Measurements from ENCODE around the gene EBF3. TPM values are rescaled to one million over a fixed set of nuclear protein-coding genes. Genes with fewer than 3 reads are reported as not detected.

Gene EBF3
- total and polyA plus RNA-seq, 11 donors = 3.6 to 8.8 (median 5.4) TPM

DNA sequence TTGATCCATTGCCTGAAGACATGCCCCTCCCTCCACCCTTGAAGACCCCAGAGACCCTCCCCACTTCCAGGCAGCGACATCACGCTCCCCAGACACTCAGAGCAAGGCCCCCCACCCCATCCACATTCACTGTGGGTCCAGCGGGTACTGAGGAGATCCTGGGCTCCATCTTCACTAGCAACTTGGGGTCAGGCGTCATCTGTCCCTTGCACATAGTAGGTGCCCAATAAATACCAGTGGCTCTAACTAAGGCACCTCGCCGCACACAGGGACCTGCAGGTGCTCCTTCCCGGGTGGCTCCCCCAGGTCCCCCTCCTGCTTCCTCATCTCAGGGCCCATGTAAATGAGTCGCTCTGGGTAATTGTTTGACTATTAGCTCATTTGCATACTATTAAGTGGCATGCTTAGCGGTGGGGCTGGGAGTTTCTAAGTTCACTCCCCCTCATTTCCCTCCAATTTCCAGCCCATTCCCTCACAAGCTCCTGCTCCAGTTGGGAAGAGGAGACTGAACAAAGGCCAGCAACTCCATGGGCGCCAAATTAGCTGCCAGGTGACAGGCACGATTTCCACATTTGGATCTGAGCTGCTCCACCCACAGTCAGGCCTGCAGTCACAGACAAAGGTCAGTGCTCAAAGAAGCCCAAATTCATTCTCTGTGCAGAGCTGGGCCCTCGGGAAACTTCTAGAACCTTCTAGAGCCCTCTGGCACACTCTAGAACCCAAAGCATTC is 29.7 kb downstream of the EBF3 start:
- TF ChIP-seq, protein P1, sequence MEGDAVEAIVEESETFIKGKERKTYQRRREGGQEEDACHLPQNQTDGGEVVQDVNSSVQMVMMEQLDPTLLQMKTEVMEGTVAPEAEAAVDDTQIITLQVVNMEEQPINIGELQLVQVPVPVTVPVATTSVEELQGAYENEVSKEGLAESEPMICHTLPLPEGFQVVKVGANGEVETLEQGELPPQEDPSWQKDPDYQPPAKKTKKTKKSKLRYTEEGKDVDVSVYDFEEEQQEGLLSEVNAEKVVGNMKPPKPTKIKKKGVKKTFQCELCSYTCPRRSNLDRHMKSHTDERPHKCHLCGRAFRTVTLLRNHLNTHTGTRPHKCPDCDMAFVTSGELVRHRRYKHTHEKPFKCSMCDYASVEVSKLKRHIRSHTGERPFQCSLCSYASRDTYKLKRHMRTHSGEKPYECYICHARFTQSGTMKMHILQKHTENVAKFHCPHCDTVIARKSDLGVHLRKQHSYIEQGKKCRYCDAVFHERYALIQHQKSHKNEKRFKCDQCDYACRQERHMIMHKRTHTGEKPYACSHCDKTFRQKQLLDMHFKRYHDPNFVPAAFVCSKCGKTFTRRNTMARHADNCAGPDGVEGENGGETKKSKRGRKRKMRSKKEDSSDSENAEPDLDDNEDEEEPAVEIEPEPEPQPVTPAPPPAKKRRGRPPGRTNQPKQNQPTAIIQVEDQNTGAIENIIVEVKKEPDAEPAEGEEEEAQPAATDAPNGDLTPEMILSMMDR (IDR thresholded peaks at IDR 0.05) = no peak
- no peak for TF ChIP-seq POLR2A (IDR thresholded peaks at IDR 0.05)
- Histone ChIP-seq H3K4me3 (no peak overlapping the region), H3K4me1 (peaks cover 0 to 29% (median 20%) of the 10 kb centered on the region in 12 donors), H3K9me3 (no peaks in the 10 kb centered on the region), H3K36me3 (peaks cover 0 to 7% (median 0%) of the 10 kb centered on the region in 9 donors), H3K27me3 (no peaks in the 10 kb centered on the region), H3K27ac (no peak overlapping the region)
- DNase-seq = peak in 1 of 5 donors; percentile 10
- intact Hi-C loops (cut with DNase I) = no loop called here
- WGBS, 4 donors = 89 to 92% (median 90%) methylated on average over 12 of the region's 12 CpGs
- ATAC-seq = no peak

DNA sequence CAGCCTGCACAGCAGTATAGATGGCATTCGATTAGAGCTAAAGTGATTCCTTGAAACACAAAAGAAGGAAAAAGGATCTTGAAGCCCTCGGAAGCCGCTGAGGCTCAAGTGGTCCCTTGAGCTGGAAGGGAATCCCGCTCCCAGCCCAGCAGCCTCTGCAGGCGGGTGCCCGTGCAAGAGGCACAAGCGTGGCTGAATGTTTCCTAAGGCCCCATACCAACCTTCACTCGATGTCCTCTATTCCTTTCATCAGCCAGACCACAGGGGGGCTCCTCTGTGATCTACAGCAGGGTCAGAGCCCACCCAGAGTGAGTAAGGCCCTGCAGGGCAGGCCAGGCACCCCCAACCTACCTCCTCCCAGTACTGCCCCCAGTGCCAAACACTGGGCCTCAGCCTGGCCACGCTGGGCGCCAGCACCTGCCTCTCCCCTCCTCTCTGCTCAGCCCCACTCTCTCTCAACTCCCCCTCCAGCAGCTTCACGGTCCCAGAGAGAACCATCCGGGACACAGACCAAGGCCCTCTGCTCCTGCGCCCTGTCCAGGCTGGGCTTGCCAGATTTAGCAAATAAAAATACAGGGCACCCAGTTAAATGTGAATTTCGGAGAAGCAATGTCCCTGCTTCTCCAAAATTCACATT is 30.5 kb downstream of the EBF3 start:
- H3K27ac ChIP-seq = no peak overlapping the region
- H3K27me3 ChIP-seq = no peaks in the 10 kb centered on the region
- DNase-seq (peak in 1 of 5 donors; percentile 10), ATAC-seq (no peak)
- WGBS, 4 donors = 80 to 83% (median 81%) methylated on average over 11 to 14 of the region's 14 CpGs
- no peak overlapping the region for H3K4me3 ChIP-seq
- no peaks in the 10 kb centered on the region for H3K9me3 ChIP-seq
- no peak for TF ChIP-seq POLR2A (IDR thresholded peaks at IDR 0.05)
- TF ChIP-seq, protein P1 (IDR thresholded peaks at IDR 0.05) = no peak
- peaks cover 0 to 22% (median 14%) of the 10 kb centered on the region in 12 donors for H3K4me1 ChIP-seq
- peaks cover 0 to 7% (median 0%) of the 10 kb centered on the region in 9 donors for H3K36me3 ChIP-seq
- intact Hi-C loops (cut with DNase I) = no loop called here

DNA sequence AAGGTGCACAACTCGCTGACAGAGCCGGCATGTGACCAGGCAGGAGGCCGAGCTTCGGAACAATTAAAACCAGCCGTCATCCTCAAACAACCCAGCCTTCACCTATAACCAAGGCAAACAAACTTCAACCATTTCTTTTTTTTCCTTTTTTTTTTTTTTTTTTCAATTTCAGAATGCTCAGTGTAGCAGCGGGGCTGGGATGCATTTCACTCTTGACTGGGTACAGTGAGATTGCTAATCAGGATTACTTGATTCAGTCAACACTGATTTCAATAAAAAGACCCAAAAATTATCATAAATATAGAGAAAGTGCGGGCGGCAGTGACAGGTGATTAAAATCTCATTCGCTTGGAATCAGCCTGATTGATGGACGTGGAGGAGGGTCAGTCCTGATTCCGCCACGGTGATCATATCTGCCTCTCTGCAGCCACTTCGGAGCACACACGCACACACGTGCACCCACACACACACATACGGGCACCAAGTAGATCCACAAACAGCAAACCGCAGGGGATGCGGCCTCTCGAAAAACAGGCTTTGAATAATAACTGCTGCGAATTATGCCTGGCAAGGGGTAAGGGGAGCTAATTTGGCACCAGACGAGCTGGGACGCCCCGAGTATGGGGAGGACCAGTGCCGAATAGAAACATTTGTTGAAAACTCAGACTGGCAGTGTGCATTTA is 31.2 kb downstream of the EBF3 start:
- WGBS, 4 donors = 87 to 88% (median 88%) methylated on average over 24 of the region's 24 CpGs
- intact Hi-C loops (cut with DNase I) = no loop called here
- H3K36me3 ChIP-seq = peaks cover 0 to 4% (median 0%) of the 10 kb centered on the region in 9 donors
- TF ChIP-seq, protein P1 (IDR thresholded peaks at IDR 0.05) = no peak
- TF ChIP-seq POLR2A (IDR thresholded peaks at IDR 0.05) = no peak
- H3K27ac ChIP-seq = no peak overlapping the region
- DNase-seq (peak in 1 of 5 donors; percentile 7), ATAC-seq (no peak)
- no peak overlapping the region for H3K4me3 ChIP-seq
- H3K4me1 ChIP-seq = peaks cover 0 to 18% (median 10%) of the 10 kb centered on the region in 12 donors
- H3K9me3 ChIP-seq = no peaks in the 10 kb centered on the region
- H3K27me3 ChIP-seq = no peaks in the 10 kb centered on the region

DNA sequence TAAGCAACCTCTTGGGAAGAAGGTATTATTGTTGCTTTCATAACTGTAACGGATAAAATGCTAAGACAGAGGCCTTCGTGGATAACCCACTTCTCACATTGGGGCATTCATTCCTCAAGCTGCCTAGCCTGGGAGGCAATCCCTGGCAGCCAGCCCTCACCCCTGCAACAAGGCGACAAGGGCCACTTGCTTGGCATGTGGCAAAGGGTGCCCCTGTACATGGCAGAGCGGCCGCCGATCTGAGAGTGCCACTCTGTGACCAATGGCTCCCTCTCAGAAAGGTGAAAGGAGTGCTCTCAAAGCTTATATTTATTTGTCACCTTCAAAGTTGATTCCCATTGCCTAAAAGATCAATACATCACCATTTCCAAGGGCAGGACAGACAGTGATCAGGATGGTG is 31.9 kb downstream of the EBF3 start:
- peaks cover 0 to 20% (median 6%) of the 10 kb centered on the region in 12 donors for H3K4me1 ChIP-seq
- H3K27ac ChIP-seq = no peak overlapping the region
- TF ChIP-seq, protein P1 (IDR thresholded peaks at IDR 0.05) = no peak
- no peak for TF ChIP-seq POLR2A (IDR thresholded peaks at IDR 0.05)
- H3K9me3 ChIP-seq = no peaks in the 10 kb centered on the region
- intact Hi-C loops (cut with DNase I) = no loop called here
- ATAC-seq (no peak), DNase-seq (peak in 1 of 5 donors; percentile 11)
- 92 to 96% (median 95%) methylated on average over 6 of the region's 6 CpGs for WGBS, 4 donors
- no peaks in the 10 kb centered on the region for H3K27me3 ChIP-seq
- H3K4me3 ChIP-seq = no peak overlapping the region
- no peaks in the 10 kb centered on the region for H3K36me3 ChIP-seq
